GM04503 (cell line): ENCODE data around the gene SETD1B.
"Not testable (repeated sequence)": the region's sequence is repeated elsewhere in the genome, so short reads cannot be mapped to it uniquely, and the experiment has no call there.

Experiments used
- DNase-seq: peaks from one replicate; pipeline ENCODE4 v3.0.0-alpha.2; 2012; ENCODE audit warnings: low read depth

Gene SETD1B

DNA sequence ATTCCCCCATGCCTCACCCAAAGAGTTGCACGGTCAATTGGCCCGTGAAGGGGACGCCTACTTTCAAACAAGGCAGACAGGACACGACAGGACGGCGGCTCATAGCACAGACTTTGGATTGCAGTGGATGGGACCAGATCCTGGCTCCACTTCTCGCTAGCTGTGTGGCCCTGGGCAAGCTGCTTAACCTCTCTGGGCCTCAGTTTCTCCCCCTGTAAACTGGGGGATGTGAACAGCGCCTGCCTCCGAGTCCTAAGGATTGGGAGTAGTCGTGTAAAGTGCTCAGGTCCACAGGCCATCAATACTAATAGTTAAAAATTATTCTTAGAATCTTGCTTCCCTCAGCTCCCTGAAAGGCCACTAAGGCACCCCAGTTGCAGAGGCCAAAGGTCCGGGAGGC lies 23.4 kb upstream of the SETD1B start:
- no peak for DNase-seq

DNA sequence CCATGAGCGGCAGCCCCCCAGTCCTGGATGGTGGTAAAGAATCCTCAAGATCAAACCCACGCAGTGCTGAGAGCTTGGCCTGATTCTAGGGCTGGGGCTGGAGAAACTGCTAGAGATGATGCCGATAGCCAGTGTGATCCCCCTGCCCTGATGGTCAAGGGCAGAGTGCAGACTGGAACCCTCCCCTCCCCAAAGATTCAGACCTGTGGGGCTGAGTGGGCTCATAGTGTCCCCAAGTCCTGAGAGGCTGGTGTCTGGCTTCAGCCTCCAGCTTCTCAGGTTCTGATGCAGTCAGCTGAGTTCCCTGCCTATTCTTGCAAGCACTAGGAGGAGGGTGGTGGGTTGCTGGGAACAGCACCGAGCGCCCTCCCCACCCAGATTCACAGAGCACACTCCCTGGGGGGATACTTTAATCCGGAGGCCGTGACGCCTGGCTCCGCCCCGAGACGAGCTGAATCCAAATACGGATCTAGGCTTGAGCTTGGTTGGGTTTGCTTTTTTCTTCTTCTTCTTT lies 22.3 kb upstream of the SETD1B start:
- no peak for DNase-seq

GRCh38 chr12:121781998-121782979 lies 21.5 kb upstream of the SETD1B start:
- no peak for DNase-seq

DNA sequence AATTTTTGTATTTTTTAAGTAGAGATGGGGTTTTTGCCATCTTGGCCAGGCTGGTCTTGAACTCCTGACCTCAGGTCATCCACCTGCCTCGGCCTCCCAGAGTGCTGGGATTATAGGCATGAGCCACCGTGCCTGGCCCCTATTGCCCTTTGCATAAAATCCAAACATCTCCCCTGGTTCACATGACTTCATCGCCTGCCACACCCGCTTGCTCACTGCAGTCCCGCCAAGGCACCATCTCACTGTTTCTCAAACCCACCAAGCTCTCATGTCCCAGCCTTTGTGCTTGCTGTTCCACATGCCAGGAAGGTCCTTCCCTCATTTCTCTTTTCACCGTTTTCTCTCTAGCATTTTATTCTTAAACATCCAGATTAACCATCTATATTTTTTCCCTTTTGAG lies 20.0 kb upstream of the SETD1B start:
- no peak for DNase-seq

DNA sequence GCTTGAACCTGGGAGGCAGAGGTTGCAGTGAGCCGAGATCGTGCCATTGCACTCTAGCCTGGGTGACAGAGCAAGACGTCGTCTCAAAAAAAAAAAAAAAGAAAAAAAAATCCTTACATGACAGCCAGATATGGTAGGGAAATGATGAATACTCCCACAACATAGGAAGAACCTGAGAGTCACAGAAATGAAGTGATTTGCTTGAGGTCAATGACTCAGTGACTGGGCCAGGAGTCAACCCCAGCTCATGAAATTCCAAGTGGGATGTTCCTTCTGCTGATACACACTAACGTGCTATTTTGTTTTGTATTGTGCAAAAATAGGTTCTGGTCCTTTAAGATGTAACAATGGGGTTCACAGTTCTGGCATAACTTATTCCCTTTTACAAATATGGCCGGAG lies 19.3 kb upstream of the SETD1B start:
- no peak for DNase-seq

DNA sequence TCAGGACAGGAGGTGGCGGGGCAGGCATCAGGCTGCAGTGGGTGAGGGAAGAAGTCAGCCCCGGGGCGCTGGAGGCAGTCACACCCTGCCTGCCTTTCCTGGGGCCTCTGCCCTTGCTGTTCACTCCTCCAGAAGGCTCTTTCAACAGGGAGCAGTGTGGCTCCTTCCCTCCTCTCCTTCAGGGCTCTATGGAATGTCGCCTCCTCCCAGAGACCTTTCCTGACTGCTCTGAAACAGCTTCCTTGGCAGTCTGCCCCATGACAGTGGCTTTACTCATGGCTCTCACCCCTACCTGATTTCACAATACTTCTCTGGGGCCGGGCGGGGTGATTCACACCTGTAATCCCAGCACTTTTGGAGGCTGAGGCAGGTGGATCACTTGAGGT lies 17.4 kb upstream of the SETD1B start:
- DNase-seq = no peak

DNA sequence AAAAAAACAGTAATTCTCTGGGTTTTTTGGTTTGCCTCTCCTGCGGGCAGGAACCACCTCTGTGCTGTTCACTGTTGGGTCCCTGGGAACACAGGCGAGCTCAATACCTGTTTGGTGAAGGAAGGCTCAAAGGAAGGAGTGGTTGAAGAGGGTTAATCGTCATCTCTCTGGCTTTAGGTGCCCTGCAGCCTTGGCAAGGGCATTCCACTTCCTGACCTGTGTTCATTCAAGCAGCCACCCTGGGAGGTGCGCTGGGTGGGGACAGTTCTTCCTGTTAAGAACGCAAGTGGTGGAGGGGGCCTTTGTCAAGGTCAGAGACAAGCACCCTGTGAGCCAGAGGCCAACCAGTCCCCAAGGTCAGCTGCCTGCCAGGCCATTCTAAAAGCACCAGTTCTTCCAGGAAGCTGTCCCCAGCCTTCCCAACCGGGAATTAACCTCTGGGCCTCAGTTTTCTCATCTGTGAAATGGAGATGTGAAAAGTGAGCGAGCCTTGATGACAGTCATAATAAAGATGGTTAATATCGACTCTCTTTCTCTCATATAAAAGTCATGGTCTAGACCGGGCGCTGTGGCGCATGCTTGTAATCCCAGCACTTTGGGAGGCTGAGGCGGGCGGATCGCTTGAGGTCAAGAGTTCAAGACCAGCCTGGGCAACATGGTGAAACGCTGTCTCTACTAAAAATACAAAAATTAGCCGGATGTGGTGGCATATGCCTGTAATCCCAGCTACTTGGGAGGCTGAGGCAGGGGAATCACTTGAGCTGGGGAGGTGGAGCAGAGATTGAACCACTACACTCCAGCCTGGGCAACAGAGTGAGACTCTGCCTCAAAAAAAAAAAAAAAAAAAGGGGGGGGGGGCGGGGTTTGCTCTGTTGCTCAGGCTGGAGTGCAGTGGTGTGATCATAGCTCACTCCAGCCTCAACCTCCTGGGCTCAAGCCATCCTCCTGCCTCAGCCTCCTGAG lies 16.5 kb upstream of the SETD1B start:
- no peak for DNase-seq

- DNase-seq = no peak
These were observed 15.5 kb upstream of the SETD1B start for GRCh38 chr12:121788176-121788818.

GRCh38 chr12:121789233-121789781 lies 14.5 kb upstream of the SETD1B start:
- DNase-seq = no peak

DNA sequence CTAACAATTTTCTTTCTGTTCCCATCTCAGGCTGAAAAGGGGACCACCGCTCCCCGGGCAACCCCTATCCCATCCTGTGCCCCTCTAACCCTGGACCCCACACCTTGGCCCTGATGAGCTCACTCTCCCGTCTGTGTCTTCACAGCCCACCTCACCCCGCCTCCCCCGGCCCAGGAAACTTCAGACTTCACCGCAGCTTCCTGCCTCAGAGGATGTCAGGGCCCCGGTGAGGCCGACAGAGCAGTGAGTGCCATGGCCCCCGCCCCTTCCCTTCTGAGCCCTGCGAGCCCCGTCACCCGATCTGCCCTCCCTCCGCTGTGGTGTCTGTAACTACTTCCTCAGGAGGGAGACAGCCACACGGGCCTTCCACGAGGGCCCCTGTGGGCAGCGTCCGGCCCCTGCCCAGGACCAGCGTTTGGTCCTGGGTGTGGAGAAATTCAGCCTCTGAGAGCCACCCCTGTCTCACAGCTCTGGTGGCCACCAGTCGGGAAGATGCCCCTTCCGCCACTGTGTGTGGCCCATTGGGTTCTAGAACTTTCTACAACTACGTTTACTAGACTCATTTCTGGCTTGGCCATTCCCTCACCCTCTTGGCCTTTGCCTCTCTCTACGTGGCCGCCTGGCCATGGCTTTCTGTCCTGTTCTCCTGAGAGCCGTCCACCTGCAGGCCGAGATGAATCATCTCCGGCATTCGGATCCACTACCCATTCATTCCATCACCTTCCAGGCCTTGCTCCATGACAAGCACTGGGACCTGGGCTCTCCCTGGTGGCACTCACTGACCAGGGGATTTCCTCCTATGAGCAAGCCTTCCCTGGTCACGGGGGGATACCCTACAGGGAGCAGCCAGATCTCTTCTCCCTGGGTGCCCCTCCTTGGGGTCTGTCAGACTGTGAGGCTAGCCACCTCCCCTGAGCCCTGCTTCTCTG lies 13.7 kb upstream of the SETD1B start:
- no peak for DNase-seq

GRCh38 chr12:121790785-121791184 lies 13.0 kb upstream of the SETD1B start:
- DNase-seq = not testable (repeated sequence)

GRCh38 chr12:121791671-121792551 lies 11.9 kb upstream of the SETD1B start:
- DNase-seq = no peak

GRCh38 chr12:121792607-121793439 lies 11.0 kb upstream of the SETD1B start:
- DNase-seq = no peak

DNA sequence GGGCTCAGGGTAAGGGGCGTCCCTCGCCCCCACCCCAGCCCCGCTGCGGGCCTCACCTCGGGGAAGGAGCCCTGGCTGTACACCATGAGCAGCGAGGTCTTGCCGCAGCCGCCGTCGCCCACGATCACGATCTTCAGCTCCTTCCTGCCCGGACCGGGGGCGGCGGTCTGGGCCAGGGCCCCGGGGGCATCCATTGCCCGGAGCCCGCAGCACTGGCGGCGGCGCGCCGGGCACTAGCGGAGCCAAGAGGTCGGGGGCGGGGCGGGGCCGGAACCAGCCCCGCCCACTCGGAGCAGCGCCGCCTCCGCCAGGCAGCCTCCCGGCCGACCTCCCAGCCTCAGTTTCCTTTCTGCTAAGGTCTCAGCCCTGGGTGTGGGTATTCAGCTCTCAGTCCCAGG lies 10.4 kb upstream of the SETD1B start, which contains the start of gene RHOF:
Gene RHOF, minus strand, starts transcription at position 249 of the 398 bp plus-strand sequence. Its CDS starts 55 bp downstream, at position 194.
- no peak for DNase-seq

GRCh38 chr12:121793838-121794533 lies 9.8 kb upstream of the SETD1B start:
- no peak for DNase-seq

DNA sequence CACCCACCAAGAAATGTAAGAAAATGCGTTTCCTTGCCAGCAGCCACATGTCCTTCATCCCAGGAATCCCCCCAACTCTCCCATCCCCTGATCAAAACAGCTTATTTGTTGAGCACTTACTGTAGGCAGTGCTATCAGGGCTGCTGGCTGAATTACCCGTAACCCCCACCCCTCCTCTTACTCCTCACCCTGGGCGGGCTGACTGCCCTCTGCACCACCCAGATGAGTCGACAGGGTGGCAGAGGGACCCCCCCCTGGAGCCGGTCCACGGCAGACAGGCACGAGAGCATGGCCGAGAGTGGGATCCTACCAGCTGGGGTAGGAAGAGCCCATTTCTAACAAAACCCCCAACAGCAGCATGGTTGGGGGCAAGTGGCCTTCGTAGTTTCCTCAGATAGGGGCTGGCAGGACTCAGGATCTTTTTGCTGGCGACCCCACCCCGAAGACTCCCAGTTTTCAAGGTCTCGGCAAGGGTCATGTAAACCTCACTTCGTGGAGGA lies 9.2 kb upstream of the SETD1B start:
- DNase-seq = no peak
